GM23338 (cell line): ENCODE results near the gene ITGA1.

Experiments used
- CREB1 ChIP-seq: fragments of 250-450 bp; sonication (Bioruptor Pico); IDR thresholded peaks from 2 replicates; pipeline ENCODE4 v1.5.0; 2020; ENCODE audit warnings: low read depth, mild to moderate bottlenecking, moderate library complexity
- CTCF ChIP-seq, 2 experiments: fragments of 200-600 bp in 1 of 2; sonication (generic) in 1 of 2; conservative IDR thresholded peaks; 2 replicates each; pipeline versions ENCODE4 v1.5.1 to v1.6.1; 2016 to 2017; ENCODE audit warnings: antibody characterized with exemption in 2 of 2, low read depth in 2 of 2, mild to moderate bottlenecking in 2 of 2, moderate library complexity in 1 of 2
- EZH2 ChIP-seq: fragments of 200-600 bp; sonication (generic); IDR thresholded peaks from one replicate; pipeline ENCODE4 v1.8.0; 2017; ENCODE audit warnings: antibody characterized with exemption, mild to moderate bottlenecking, low read depth; ENCODE audit not compliant: unreplicated experiment
- EZH2phosphoT487 ChIP-seq: fragments of 200-600 bp; sonication (generic); IDR thresholded peaks from one replicate; pipeline ENCODE4 v1.8.1; 2018; ENCODE audit warnings: antibody characterized with exemption; ENCODE audit not compliant: unreplicated experiment
- POLR2AphosphoS5 ChIP-seq: IDR thresholded peaks from 2 replicates; pipeline ENCODE4 v1.6.1; 2016; ENCODE audit warnings: antibody characterized with exemption, low read depth
- REST ChIP-seq: IDR thresholded peaks from one replicate; pipeline ENCODE4 v1.6.1; 2018; ENCODE audit warnings: antibody characterized with exemption; ENCODE audit not compliant: unreplicated experiment
- STAT1 ChIP-seq: IDR thresholded peaks from one replicate; pipeline ENCODE4 v1.6.1; 2016; ENCODE audit warnings: antibody characterized with exemption; ENCODE audit not compliant: unreplicated experiment
- ZNF331 ChIP-seq: fragments of 250-450 bp; sonication (Bioruptor Pico); IDR thresholded peaks from 2 replicates; pipeline ENCODE4 v1.5.0; 2020; ENCODE audit warnings: low read depth, mild to moderate bottlenecking, moderate library complexity

GRCh38 chr5:52760695-52761366 lies 26.9 kb upstream of the ITGA1 start:
- TF ChIP-seq STAT1 = no peak
- no peak for TF ChIP-seq CTCF (conservative IDR thresholded peaks at IDR 0.05; ENCODE audit: low read depth in 2 of 2)
- no peak for TF ChIP-seq REST
- TF ChIP-seq EZH2 = no peak
- TF ChIP-seq POLR2AphosphoS5 = no peak
- no peak for TF ChIP-seq CREB1
- no peak for TF ChIP-seq EZH2phosphoT487
- no peak for TF ChIP-seq ZNF331
